GM23338 (cell line): ENCODE results near the gene NAA10.

Experiments
- CREB1 ChIP-seq: fragments of 250-450 bp; sonication (Bioruptor Pico); IDR thresholded peaks from 2 replicates; pipeline ENCODE4 v1.5.0; 2020; ENCODE audit warnings: low read depth, mild to moderate bottlenecking, moderate library complexity
- CTCF ChIP-seq, 2 experiments: fragments of 200-600 bp in 1 of 2; sonication (generic) in 1 of 2; conservative IDR thresholded peaks; 2 replicates each; pipeline versions ENCODE4 v1.5.1 to v1.6.1; 2016 to 2017; ENCODE audit warnings: antibody characterized with exemption in 2 of 2, low read depth in 2 of 2, mild to moderate bottlenecking in 2 of 2, moderate library complexity in 1 of 2
- EZH2 ChIP-seq: fragments of 200-600 bp; sonication (generic); IDR thresholded peaks from one replicate; pipeline ENCODE4 v1.8.0; 2017; ENCODE audit warnings: antibody characterized with exemption, mild to moderate bottlenecking, low read depth; ENCODE audit not compliant: unreplicated experiment
- EZH2phosphoT487 ChIP-seq: fragments of 200-600 bp; sonication (generic); IDR thresholded peaks from one replicate; pipeline ENCODE4 v1.8.1; 2018; ENCODE audit warnings: antibody characterized with exemption; ENCODE audit not compliant: unreplicated experiment
- POLR2AphosphoS5 ChIP-seq: IDR thresholded peaks from 2 replicates; pipeline ENCODE4 v1.6.1; 2016; ENCODE audit warnings: antibody characterized with exemption, low read depth
- REST ChIP-seq: IDR thresholded peaks from one replicate; pipeline ENCODE4 v1.6.1; 2018; ENCODE audit warnings: antibody characterized with exemption; ENCODE audit not compliant: unreplicated experiment

GRCh38 chrX:153905481-153906095 is 29.2 kb downstream of the NAA10 start:
- no peak for TF ChIP-seq CTCF (conservative IDR thresholded peaks at IDR 0.05; ENCODE audit: low read depth in 2 of 2)
- no peak for TF ChIP-seq EZH2phosphoT487
- no peak for TF ChIP-seq EZH2
- TF ChIP-seq POLR2AphosphoS5, result no peak
- TF ChIP-seq REST, result no peak
- no peak for TF ChIP-seq CREB1 (CRISPR knock-in tag)
